Left cardiac atrium (tissue), 4 donors: ENCODE results near the gene SALL3. TPM values are rescaled to one million over a fixed set of nuclear protein-coding genes. Genes with fewer than 3 reads are reported as not detected.

Experiments
- ATAC-seq, 2 donors: fragments of 200-7000 bp; cut with Tn5 transposase; one replicate each; pipeline ENCODE4 v1.9.1; 2020; ENCODE audit warnings: mild to moderate bottlenecking in 2 of 2, moderate library complexity in 2 of 2
- DNase-seq: peaks from one replicate; pipeline ENCODE4 v3.0.0-alpha.2; 2020
- intact Hi-C, 2 donors: fragments of 100-400 bp; cut with DNase I; formaldehyde crosslinking; loops; one replicate each; pipeline versions ENCODE4 v1.14.1 to v1.15.1; 2022 to 2023
- total RNA-seq, 2 donors: library from RNA; stranded (reverse); fragmentation: NEBNext Ultra II Directional; extraction: Animal tissue kit (Norgen Biotek cat#: 25700); gene quantifications; one replicate each; pipeline ENCODE4 v1.2.1, GENCODE V29; 2021
- donor health status: DM: no; HTN: yes; CAD: no.
- donor health status: DM: no; HTN: yes; CAD: no; lungs with severe emphysema.
- donor health status: DM: yes; HTN: yes; CAD: no.
- donor health status: Dilated cardiomyopathy.

SALL3 gene
- total RNA-seq, 2 donors from 2014 or later: 1.0 to 2.8 TPM

DNA sequence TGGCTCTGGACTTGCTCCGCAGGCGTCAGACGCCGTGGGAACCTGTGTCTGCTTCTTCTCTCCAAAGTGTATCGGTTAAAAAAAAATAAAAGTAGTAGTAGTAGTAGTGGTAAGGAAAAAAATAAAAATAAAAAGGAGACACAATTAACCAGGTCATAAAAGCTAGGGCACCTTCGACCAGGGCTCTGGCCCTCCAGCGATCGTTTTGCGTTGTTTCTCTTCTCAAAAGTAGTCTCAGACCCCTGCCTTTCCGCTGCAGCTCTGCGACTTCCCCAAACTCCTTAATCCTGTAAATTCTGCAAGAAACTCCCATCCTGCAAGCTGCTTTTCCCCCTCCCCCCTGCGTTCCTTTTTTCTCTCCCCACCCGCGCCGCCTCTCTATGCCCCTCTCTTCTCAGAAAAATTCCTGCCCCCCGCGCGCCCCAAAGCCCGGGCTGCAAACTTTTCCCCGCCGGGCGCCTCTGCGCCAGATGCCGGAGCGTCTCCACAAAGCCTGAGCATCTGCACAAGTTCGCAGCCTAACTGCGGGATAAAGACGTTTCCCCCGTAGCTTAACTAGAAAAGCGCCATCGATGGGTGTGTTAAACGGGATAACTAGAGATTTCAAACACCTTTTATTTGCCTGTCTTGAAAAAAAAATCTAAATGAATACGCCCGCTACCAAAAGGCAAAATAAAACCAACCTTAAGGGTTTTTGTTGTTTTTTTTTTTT lies 1.8 kb upstream of the SALL3 start:
- intact Hi-C loops: no loop called here
- DNase-seq (no peak), ATAC-seq (no peak)

DNA sequence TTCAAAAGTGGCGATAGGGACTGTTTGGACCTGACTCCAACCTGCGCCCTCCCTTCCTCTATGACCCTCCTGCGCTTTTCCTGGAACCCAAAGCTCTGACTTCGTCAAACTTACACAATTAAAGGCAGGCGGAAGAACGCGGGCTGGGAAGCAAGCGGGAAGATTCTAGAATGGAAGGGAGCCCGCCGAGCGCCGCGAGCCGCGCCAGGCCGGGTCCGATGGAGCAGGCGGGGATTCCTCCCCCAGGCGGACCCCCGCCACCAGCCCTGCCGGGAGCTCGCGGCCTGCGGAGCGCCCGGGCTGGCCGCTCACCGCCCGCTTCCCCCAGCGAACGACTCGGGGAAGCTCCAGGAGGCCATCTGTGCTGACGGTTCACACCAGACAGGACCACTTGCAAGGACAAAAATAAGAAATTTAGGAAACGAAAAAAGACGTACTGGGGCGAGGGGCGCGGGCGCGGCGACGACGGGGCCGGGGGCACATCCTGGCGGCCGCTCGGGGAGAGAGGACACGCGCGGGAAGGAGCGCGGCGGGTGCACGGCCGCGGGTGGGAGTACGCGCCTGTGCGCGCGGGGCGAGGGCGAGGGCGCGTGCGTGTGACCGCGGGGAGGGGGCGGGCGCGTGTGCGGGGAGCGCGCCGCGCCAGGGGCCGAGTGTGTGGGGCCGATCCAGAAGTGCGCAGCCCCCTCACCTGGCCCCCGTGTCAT lies 1.1 kb upstream of the SALL3 start:
- ATAC-seq: peak; percentile 32 to 50
- DNase-seq: no peak
- intact Hi-C loops: no loop called here

DNA sequence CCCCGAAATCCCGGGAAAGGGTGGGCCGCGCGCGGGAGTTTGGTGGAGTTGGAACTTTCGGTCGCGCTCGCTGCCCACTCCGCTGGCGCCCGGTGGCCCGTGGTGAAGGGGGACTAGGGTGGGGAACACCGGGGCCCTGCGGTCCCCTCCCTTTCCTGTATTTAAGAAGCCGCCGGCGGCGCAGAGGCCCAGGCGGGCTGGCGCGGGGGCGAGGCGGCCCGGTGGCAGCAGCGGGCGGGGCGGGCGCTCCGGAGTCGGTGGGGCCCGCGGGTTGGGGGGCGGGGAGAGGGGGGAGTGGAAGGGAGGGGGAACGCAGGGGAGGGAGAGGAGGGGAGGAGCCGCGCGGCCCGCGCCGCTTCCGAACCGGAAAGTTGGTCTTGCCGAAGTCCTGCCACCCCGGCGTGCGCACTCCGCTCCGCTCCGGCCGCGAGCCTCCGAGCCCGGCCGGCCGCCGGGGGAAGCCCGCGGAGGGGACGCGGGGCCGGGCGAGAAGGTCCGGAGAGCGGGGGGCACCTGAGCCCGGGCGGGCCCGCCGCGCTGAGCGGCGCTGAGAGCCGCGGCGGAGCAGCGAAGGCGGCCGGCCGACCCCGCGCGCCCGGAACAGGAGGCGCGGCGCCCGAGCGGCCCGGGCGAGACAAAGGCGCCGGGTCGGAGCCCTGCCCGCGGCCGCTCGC lies 425 bp upstream of the SALL3 start:
- DNase-seq: no peak
- ATAC-seq: peak; percentile 39 to 46
- intact Hi-C loops: no loop called here

DNA sequence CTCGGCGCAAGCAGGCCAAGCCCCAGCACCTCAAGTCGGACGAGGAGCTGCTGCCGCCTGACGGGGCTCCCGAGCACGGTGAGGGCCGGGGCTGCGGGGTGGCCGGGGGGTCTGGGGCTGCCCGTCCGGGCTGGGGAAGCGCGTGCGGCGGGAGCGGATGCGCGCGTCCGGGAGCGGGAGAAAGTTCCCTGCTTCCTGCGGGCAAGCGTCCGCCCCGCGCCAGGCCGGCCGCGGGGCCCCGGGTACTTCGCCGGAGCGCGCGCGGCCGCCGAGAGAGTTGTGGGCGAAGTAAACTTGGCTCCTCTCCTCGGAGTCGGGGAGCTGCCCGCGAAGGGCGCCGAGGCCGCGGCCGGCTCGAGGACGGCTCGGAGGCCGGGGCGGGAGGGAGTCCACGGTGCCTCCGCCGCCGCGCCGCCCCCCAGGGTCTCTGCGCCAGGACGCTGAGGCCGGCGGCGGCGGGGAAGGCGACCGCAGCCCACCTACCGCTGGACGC lies 707 bp downstream of the SALL3 start:
- intact Hi-C loops: loop anchor here in 1 of 2 donors (10.0 kb wide), 2 partner anchors 906 to 1076 kb away; no protein-coding TSS in a partner anchor
- ATAC-seq (no peak), DNase-seq (no peak)

DNA sequence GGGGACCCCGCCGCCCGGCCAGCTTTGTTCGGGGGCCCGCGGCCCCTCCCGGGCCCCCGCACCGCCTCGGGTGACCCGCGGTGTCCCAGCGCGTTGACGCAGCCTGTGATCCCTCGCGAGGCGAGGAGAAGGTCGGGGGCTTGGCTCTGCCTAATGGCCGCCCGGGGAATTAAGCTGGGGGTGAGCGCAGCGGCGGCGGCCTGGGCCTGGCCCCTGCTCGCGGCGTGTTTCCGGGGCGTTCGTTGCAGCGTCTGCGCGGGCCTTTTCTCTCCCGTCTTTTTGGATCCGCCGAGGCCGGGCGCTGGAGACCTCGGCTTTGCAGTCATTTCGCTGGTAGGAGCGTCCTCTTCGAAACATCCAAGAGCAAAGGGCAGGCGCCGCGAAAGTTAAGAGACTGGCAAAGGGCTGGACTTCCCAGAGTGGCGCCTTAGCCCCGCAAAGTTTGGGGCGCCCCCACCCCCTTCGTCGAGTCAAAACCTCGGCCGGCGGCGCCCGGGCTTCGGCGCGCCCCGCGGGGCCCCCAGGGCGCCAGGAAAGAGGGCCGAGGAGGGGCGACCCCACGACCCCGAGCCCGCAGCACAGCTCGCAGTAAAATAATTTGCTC lies 1.3 kb downstream of the SALL3 start:
- DNase-seq: no peak
- ATAC-seq: peak; percentile 32 to 38
- intact Hi-C loops: loop anchor here in 1 of 2 donors (10.0 kb wide), 2 partner anchors 906 to 1076 kb away; no protein-coding TSS in a partner anchor

DNA sequence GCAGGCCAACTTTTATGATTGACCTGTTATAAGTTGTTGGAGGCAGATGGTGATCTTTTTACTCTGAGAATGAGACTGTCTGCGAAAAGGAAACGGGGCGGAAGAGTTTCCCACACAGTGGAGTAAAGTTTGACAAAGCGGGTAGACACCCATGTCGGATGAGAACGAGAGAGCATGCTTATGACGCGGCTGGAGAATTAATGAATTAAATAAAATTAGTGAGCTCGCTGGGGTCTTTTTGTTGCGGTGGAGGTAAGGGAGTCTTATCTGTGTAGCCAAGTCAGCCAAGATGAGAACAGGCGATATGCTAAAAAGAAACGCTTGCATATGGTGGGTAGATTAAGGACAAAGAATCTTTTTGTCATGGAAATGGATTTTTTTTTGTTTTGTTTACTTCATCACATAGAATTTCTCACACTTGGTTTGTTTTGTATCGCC lies 1.8 kb downstream of the SALL3 start:
- DNase-seq (no peak), ATAC-seq (no peak)
- intact Hi-C loops: loop anchor here in 1 of 2 donors (10.0 kb wide), 2 partner anchors 907 to 1077 kb away; no protein-coding TSS in a partner anchor

DNA sequence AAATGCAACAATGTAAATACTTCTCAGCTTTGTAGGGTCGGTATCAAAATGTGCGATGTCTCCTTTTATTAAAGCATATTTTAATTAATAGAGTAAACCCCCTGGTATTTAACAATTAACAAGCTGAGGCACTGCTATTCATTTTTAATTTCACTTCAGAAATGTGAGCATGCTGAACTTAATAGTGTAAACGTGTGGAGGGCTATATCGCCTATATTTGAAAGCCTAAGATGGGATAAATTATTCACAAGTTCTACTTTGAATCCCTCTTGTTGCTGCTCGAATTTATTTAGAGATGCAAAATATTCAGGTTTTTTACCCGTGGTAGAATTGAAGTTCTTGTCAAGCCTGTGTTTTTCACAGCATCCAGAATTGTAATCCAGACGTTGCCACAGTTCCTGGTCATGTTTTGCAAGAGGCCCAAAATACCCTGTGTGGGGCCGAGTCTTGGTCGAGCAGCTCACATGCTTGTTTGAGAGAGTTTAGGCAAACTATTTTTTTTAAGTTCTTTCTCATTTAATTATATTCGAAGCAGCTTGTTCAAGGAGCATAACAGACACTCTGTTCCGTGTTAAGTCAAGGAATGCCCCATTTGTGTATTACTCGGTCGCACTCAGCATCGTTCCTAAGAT lies 2.5 kb downstream of the SALL3 start:
- intact Hi-C loops: loop anchor here in 1 of 2 donors (10.0 kb wide), 2 partner anchors 907 to 1077 kb away; no protein-coding TSS in a partner anchor
- no peak for ATAC-seq

DNA sequence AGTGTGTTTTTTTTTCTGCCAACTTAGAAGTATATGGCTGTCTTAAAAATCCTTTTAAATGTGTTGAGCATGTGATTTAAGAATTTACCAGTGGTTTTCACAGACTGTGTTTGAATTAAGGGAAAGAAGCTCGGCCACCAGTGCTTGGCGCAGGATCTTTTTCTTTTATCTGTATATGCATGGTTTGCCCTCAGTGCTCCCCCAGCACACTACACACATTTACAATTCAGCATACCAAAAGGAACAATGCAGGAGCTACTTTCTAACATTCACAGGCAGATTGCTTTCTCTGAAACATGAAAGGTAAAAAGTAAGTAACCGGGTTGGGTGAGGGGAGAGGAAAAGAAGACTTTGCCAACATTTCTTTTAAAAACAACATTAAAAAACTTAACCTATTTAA lies 3.9 kb downstream of the SALL3 start:
- ATAC-seq: no peak
- no peak for DNase-seq
- intact Hi-C loops: loop anchor here in 1 of 2 donors (10.0 kb wide), 2 partner anchors 909 to 1079 kb away; no protein-coding TSS in a partner anchor

More for the DNA sequence above, 2.5 kb downstream of the SALL3 start:
- DNase-seq: no peak

DNA sequence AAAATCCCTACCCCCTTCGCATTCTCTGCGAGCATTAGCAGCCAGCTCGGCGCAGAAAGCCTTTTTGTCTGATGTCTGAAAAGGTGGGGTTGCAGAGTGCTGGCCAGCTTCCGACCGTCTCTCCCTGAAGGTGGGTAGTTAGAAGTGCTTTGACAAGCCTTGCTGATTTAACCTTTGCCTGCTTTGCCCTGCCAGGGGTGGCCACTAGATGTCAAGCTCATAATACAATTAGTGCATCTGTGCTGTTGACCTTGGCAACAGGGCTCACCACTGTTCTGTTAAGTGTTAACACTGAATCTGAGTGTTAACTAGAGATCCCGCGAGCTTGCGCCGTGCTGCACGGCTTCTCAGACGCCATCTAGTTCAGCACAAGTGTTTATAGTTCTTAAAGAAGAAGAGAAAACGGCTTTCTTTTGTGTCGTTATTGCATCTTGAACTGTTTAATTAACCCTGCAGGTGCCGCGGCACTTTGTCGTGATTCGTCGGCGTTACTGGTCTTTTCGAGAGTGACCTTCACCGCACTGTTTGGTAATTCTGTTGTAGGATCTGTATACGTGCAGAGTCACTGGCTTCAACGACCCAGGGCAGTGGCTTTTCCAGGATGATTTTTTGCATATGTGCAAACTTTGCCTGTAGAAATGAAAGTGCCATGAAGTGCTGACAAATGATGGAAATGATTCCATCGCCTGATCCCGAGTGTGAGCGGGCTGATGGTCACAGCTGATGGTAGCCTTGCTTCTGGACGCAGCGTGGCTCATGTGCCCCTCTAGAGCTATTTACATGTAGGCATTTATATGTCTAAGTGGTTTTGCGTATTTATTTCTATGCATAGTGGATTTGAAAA lies 5.5 kb downstream of the SALL3 start:
- DNase-seq: no peak
- intact Hi-C loops: loop anchor here in 1 of 2 donors (10.0 kb wide), 2 partner anchors 910 to 1080 kb away; no protein-coding TSS in a partner anchor

DNA sequence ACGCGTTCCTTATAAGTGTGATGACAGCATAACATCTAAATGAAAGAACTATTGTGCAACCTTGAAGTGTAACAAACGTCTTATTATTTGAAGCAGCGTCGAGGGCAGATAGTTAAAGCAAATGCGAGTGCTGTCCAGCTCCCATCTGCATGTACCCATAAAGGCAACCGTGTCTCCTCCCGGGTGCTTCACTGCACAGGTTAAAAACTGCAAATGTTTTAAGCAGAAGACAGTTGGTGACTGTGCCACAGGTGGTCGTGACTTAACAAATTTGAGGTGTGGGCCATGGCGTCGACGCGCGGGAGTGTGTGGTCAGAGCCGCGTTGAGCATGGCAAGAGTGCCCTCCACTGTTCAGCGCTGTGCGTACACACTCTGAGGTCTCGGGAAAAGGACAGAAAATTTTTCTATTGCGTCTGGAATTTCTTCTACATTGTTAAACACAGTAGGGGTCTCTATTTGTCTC lies 6.4 kb downstream of the SALL3 start:
- intact Hi-C loops: loop anchor here in 1 of 2 donors (10.0 kb wide), 2 partner anchors 911 to 1081 kb away; no protein-coding TSS in a partner anchor
- ATAC-seq (peak; percentile 55 to 76), DNase-seq (no peak)

More for the DNA sequence above, 5.5 kb downstream of the SALL3 start:
- peak in 1 of 2 donors; percentile 33 for ATAC-seq

DNA sequence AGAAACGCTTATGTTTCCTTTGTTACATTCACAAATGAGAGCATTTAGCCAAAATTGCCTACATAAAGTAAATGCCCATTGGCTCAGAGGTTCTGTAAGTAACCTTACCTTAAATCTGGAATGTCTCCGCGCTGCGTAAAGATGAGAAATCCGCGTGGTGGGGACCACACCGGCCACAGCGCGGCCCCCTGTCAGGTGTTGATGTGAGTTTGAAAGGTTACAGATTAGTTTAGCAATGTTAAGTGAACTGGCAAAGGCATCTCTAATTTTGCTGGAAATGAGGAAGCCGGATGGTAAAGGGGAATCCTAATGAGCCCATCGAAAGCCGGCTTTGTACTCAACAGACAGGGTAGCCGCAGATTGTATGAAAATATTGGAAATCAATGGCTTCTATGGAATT lies 11.8 kb downstream of the SALL3 start:
- ATAC-seq (no peak), DNase-seq (no peak)
- intact Hi-C loops: no loop called here

DNA sequence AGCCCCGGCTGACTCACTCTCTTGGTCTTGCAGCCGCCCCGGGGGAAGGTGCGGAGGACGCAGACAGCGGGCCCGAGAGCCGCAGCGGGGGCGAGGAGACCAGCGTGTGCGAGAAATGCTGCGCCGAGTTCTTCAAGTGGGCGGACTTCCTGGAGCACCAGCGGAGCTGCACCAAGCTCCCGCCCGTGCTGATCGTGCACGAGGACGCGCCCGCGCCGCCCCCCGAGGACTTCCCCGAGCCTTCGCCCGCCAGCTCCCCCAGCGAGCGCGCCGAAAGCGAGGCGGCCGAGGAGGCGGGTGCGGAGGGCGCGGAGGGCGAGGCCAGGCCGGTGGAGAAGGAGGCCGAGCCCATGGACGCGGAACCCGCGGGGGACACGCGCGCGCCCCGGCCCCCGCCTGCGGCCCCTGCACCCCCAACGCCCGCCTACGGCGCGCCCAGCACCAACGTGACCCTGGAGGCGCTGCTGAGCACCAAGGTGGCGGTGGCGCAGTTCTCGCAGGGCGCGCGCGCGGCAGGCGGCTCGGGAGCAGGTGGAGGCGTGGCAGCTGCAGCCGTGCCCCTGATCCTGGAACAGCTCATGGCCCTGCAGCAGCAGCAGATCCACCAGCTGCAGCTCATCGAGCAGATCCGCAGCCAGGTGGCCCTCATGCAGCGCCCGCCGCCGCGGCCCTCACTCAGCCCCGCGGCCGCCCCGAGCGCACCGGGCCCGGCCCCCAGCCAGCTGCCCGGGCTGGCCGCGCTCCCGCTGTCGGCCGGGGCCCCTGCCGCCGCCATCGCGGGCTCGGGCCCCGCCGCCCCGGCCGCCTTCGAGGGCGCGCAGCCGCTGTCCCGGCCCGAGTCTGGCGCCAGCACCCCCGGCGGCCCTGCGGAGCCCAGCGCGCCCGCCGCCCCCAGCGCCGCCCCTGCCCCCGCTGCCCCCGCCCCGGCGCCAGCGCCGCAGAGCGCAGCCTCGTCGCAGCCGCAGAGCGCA lies 12.7 kb downstream of the SALL3 start:
- DNase-seq: no peak
- no peak for ATAC-seq
- intact Hi-C loops: no loop called here

DNA sequence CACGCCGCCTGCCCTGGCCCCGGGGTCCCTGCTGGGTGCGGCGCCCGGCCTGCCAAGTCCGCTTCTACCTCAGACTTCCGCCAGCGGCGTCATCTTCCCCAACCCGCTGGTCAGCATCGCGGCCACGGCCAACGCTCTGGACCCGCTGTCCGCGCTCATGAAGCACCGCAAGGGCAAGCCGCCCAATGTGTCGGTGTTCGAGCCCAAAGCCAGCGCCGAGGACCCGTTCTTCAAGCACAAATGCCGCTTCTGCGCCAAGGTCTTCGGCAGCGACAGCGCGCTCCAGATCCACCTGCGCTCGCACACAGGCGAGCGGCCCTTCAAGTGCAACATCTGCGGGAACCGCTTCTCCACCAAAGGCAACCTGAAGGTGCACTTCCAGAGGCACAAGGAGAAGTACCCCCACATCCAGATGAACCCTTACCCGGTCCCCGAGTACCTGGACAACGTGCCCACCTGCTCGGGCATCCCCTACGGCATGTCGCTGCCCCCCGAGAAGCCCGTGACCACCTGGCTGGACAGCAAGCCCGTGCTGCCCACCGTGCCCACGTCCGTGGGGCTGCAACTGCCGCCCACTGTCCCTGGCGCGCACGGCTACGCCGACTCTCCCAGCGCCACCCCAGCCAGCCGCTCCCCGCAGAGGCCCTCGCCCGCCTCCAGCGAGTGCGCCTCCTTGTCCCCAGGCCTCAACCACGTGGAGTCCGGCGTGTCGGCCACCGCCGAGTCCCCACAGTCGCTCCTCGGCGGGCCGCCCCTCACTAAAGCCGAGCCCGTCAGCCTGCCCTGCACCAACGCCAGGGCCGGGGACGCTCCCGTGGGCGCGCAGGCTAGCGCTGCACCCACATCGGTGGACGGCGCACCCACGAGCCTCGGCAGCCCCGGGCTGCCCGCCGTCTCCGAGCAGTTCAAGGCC lies 13.7 kb downstream of the SALL3 start:
- ATAC-seq: no peak
- intact Hi-C loops: no loop called here
- no peak for DNase-seq

DNA sequence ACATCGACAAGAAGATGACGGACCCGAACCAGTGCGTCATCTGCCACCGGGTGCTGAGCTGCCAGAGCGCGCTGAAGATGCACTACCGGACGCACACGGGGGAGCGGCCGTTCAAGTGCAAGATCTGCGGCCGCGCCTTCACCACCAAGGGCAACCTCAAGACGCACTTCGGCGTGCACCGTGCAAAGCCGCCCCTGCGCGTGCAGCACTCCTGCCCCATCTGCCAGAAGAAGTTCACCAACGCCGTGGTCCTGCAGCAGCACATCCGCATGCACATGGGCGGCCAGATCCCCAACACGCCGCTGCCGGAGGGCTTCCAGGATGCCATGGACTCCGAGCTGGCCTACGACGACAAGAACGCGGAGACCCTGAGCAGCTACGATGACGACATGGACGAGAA lies 14.4 kb downstream of the SALL3 start:
- intact Hi-C loops: no loop called here
- no peak for ATAC-seq
- DNase-seq: no peak

DNA sequence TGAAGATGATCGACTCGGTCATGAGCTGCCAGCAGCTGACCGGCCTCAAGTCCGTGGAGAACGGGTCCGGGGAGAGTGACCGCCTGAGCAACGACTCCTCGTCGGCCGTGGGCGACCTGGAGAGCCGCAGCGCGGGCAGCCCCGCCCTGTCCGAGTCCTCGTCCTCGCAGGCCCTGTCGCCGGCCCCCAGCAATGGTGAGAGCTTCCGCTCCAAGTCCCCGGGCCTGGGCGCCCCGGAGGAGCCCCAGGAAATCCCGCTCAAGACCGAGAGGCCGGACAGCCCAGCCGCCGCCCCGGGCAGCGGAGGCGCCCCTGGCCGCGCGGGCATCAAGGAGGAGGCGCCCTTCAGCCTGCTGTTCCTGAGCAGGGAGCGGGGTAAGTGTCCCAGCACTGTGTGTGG lies 14.9 kb downstream of the SALL3 start:
- no peak for ATAC-seq
- DNase-seq: no peak
- intact Hi-C loops: no loop called here
